Right lobe of liver (tissue), 4 donors: Measurements from ENCODE around the gene ABLIM2.

ENCODE experiments used
- POLR2A ChIP-seq: fragments of 450-650 bp; IDR thresholded peaks from one replicate; pipeline ENCODE4 v1.6.1; 2017; ENCODE audit warnings: antibody characterized with exemption, mild to moderate bottlenecking
- TF ChIP-seq, protein P1 (sequence below), 4 donors: fragments of 200-600 bp in 3 of 4; fragments of 450-650 bp in 1 of 4; IDR thresholded peaks; one replicate each; pipeline versions ENCODE4 v1.5.1 to v1.8.0; 2016 to 2022; ENCODE audit warnings: antibody characterized with exemption in 4 of 4, mild to moderate bottlenecking in 2 of 4
- donor health status: DM: no; HTN: no; CAD: no.
- donor health status: DM: no; HTN: no; CAD: no.
- donor health status: DM: no; HTN: yes; CAD: no.

DNA sequence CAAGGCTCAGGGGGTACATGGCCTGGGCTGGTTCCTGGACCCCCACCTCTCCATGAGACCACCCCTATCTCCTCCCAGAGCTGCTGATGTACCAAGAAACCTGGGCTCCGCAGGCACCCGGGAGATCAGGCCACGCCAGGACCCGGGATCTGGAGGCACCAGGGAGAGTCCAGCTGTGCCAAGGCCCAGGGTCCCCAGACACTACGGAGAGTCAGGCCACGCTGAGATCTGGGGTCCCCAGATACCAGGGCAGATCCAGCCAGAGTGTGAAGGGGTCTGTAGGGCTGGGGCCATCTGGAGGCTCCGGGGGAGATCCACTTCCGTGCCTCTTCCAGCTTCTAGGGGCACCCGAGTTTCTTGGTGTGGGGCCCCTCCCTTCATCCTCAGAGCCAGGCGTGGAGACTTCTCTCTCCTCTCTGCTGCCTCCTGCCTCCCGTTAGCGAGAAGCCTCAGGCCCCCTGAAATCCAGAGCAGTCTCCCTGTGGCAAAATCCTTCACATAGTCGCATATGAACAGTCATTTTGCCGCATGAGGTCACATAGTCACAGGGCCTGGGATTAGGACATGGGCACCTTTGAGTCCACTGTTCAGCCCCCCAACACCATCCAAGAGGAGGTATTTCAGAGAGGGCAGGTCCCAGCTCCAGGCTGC lies 9.7 kb downstream of the ABLIM2 start:
- TF ChIP-seq, protein P1, sequence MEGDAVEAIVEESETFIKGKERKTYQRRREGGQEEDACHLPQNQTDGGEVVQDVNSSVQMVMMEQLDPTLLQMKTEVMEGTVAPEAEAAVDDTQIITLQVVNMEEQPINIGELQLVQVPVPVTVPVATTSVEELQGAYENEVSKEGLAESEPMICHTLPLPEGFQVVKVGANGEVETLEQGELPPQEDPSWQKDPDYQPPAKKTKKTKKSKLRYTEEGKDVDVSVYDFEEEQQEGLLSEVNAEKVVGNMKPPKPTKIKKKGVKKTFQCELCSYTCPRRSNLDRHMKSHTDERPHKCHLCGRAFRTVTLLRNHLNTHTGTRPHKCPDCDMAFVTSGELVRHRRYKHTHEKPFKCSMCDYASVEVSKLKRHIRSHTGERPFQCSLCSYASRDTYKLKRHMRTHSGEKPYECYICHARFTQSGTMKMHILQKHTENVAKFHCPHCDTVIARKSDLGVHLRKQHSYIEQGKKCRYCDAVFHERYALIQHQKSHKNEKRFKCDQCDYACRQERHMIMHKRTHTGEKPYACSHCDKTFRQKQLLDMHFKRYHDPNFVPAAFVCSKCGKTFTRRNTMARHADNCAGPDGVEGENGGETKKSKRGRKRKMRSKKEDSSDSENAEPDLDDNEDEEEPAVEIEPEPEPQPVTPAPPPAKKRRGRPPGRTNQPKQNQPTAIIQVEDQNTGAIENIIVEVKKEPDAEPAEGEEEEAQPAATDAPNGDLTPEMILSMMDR (IDR thresholded peaks at IDR 0.05) = no peak
- TF ChIP-seq POLR2A = no peak
